Ishikawa (cell line): ENCODE results near the gene MMAB.

Experiments
- CEBPB ChIP-seq: IDR thresholded peaks from 2 replicates; pipeline ENCODE4 v1.6.1; 2012
- CREB1 ChIP-seq: IDR thresholded peaks from 2 replicates; pipeline ENCODE4 v1.6.1; 2012; ENCODE audit warnings: low read depth
- EGR1 ChIP-seq: IDR thresholded peaks from 2 replicates; pipeline ENCODE4 v1.6.1; 2012
- EP300 ChIP-seq: IDR thresholded peaks from 2 replicates; pipeline ENCODE4 v1.6.1; 2012; ENCODE audit warnings: borderline replicate concordance
- MAX ChIP-seq: IDR thresholded peaks from 2 replicates; pipeline ENCODE4 v1.6.1; 2012
- NFIC ChIP-seq: IDR thresholded peaks from 2 replicates; pipeline ENCODE4 v1.6.1; 2012
- RAD21 ChIP-seq: IDR thresholded peaks from 2 replicates; pipeline ENCODE4 v1.6.1; 2012; ENCODE audit warnings: low read depth
- REST ChIP-seq: IDR thresholded peaks from 2 replicates; pipeline ENCODE4 v1.6.1; 2012; ENCODE audit warnings: low read depth, mild to moderate bottlenecking
- TAF1 ChIP-seq: IDR thresholded peaks from 2 replicates; pipeline ENCODE4 v1.6.1; 2012; ENCODE audit warnings: low read depth, mild to moderate bottlenecking
- TCF12 ChIP-seq: IDR thresholded peaks from 2 replicates; pipeline ENCODE4 v1.6.1; 2012; ENCODE audit warnings: low read depth
- TEAD4 ChIP-seq: IDR thresholded peaks from 2 replicates; pipeline ENCODE4 v1.6.1; 2012
- USF1 ChIP-seq: IDR thresholded peaks from 2 replicates; pipeline ENCODE4 v1.6.1; 2012
- YY1 ChIP-seq: IDR thresholded peaks from 2 replicates; pipeline ENCODE4 v1.6.1; 2012; ENCODE audit warnings: low read depth
- ZBTB7A ChIP-seq: IDR thresholded peaks from 2 replicates; pipeline ENCODE4 v1.6.1; 2012; ENCODE audit warnings: low read depth

The MMAB gene

GRCh38 chr12:109612975-109613502, 39.7 kb upstream of the MMAB start:
- TF ChIP-seq TCF12 (no peak), ZBTB7A (no peak), RAD21 (no peak; the same call in 1 of the 2 replicates), CREB1 (no peak), NFIC (no peak), YY1 (no peak), EP300 (no peak), USF1 (no peak), REST (no peak), EGR1 (no peak), MAX (no peak)

- TF ChIP-seq MAX (no peak), EP300 (no peak), TEAD4 (no peak), REST (no peak), CREB1 (no peak), RAD21 (no peak), ZBTB7A (no peak), YY1 (no peak), CEBPB (no peak)
Measured at GRCh38 chr12:109612003-109612402, 38.7 kb upstream of the MMAB start.

- TF ChIP-seq TEAD4 (no peak), USF1 (no peak), TCF12 (no peak), EP300 (no peak), MAX (no peak), REST (no peak), CREB1 (no peak), YY1 (no peak), ZBTB7A (no peak), TAF1 (no peak), NFIC (no peak), CEBPB (no peak), EGR1 (no peak), RAD21 (no peak)
Measured at GRCh38 chr12:109611223-109611622, 37.9 kb upstream of the MMAB start.

GRCh38 chr12:109610523-109610922, 37.2 kb upstream of the MMAB start:
- TF ChIP-seq CREB1 (no peak), TEAD4 (no peak)

GRCh38 chr12:109609342-109609741, 36.0 kb upstream of the MMAB start:
- TF ChIP-seq RAD21 = no peak
- no peak for TF ChIP-seq TEAD4
- TF ChIP-seq NFIC = peak; percentile 49; the same call in 1 of the 2 replicates
